Measurements from ENCODE around the gene GBP5. TPM values are rescaled to one million over a fixed set of nuclear protein-coding genes. Genes with fewer than 3 reads are reported as not detected.
A peak's percentile ranks its signal among the peaks of the same experiment; 100 is the strongest.
"Not testable (repeated sequence)": the region's sequence is repeated elsewhere in the genome, so short reads cannot be mapped to it uniquely, and the experiment has no call there.

The GBP5 gene
- total RNA-seq, 1 donor from 2014 or later, result 9.6 TPM

DNA sequence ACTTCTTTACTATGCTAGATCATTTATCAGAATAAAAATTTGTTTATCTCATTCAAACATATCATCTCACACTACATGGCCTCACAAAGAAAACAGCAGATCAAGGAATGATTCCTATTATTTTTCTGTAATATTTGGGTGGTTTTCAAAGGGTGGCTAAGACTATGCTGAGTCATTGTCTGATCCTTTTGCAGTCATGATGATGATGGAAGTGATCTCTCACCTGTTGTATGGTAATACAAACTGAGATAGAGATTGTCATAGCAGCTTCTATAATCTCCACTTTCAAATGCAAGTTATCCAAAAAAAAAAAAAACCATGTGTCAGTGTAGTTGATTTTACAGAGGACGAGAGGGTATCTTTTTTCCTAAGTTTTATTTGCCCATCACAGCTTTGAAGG is 37.2 kb upstream of the GBP5 start:
- ATAC-seq (no peak), DNase-seq (no peak)
- peak overlapping the region; percentile 71 for H3K27ac ChIP-seq
- H3K27me3 ChIP-seq (ENCODE audit: low read depth), result no peaks in the 10 kb centered on the region
- intact Hi-C loops (cut with DNase I), result no loop called here
- no peak overlapping the region for H3K4me3 ChIP-seq
- TF ChIP-seq, protein P1, sequence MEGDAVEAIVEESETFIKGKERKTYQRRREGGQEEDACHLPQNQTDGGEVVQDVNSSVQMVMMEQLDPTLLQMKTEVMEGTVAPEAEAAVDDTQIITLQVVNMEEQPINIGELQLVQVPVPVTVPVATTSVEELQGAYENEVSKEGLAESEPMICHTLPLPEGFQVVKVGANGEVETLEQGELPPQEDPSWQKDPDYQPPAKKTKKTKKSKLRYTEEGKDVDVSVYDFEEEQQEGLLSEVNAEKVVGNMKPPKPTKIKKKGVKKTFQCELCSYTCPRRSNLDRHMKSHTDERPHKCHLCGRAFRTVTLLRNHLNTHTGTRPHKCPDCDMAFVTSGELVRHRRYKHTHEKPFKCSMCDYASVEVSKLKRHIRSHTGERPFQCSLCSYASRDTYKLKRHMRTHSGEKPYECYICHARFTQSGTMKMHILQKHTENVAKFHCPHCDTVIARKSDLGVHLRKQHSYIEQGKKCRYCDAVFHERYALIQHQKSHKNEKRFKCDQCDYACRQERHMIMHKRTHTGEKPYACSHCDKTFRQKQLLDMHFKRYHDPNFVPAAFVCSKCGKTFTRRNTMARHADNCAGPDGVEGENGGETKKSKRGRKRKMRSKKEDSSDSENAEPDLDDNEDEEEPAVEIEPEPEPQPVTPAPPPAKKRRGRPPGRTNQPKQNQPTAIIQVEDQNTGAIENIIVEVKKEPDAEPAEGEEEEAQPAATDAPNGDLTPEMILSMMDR (IDR thresholded peaks at IDR 0.05), result no peak
- H3K4me1 ChIP-seq, result peaks cover 25% of the 10 kb centered on the region
- H3K9me3 ChIP-seq, result no peaks in the 10 kb centered on the region
- H3K36me3 ChIP-seq, result no peaks in the 10 kb centered on the region

DNA sequence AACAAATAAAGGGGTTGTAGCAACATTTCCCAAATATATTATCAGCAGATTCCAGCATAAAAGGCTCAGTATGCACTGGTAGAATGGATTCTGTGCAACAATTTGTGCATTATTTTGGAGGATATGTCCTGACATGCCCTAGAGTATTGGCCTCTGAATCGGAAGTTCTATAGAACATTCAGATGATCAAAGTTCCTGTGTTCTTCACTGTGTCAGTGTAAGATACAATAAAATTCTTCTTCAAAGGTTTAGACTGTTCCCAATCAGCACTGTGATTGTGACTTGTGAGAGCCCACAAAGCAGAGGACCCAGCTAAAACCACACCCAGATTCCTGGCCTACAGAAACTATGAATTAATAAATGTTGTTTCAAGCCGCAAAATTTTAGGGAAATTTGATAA is 33.6 kb upstream of the GBP5 start:
- no peaks in the 10 kb centered on the region for H3K27me3 ChIP-seq (ENCODE audit: low read depth)
- H3K36me3 ChIP-seq, result no peaks in the 10 kb centered on the region
- TF ChIP-seq, protein P1 (IDR thresholded peaks at IDR 0.05), result no peak
- no peak overlapping the region for H3K4me3 ChIP-seq
- no peak for ATAC-seq
- DNase-seq, result no peak
- no peaks in the 10 kb centered on the region for H3K9me3 ChIP-seq
- intact Hi-C loops (cut with DNase I), result no loop called here
- peaks cover 18% of the 10 kb centered on the region for H3K4me1 ChIP-seq
- H3K27ac ChIP-seq, result no peak overlapping the region

DNA sequence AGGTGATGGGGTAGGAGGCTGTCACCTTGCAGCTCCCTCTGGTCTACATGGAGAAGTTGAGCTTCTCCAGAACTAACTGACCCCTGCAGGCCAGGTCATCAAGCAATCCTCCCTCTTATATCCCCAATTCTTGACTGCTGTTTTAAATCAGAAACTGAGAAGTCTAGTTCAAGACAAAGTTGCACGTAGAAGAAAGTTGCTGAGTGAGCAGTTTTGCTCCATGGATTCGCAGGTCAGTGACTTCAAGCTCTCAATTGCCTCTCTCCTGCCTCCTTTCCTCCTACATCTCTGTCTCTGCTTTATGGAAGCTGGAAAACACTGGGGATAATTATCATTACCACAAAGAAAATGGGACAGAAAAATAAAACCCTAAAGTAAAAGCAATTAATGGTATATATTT is 32.8 kb upstream of the GBP5 start:
- TF ChIP-seq, protein P1 (IDR thresholded peaks at IDR 0.05), result no peak
- H3K4me3 ChIP-seq, result no peak overlapping the region
- no peak overlapping the region for H3K27ac ChIP-seq
- H3K9me3 ChIP-seq, result no peaks in the 10 kb centered on the region
- ATAC-seq (no peak), DNase-seq (no peak)
- H3K36me3 ChIP-seq, result no peaks in the 10 kb centered on the region
- H3K4me1 ChIP-seq, result peaks cover 10% of the 10 kb centered on the region
- H3K27me3 ChIP-seq (ENCODE audit: low read depth), result no peaks in the 10 kb centered on the region
- intact Hi-C loops (cut with DNase I), result no loop called here

DNA sequence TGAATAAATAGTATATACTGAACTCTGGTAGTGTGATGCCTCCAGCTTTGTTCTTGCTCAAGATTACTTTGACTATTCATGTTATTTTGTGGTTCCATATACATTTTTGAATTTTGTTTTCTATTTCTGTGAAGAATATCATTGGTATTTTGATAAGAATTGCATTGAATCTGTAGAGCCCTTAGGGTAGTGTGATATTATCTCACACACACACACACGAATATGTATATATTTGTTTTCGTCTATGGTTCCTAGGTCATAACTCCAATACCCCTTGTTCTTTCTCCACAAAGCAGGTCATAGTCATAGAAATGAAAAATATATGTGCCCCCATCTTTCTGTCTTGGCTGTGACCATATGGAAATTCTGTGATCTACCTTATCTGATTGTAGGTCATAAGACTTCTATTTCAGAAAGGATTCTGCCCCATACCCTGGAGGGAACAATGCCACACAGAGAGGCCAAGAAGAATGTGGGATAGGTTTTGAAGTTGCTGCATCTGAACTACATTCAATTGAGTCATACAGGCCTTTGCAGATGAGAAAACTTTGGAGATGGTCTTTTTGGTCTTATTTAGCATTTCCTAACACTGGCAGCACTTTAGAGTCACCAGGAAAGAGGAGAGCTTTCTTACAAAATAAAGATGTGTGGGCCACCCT is 32.0 kb upstream of the GBP5 start:
- Histone ChIP-seq H3K36me3 (no peaks in the 10 kb centered on the region), H3K27ac (no peak overlapping the region), H3K27me3 (ENCODE audit: low read depth) (no peaks in the 10 kb centered on the region), H3K4me3 (no peak overlapping the region), H3K4me1 (peaks cover 2% of the 10 kb centered on the region), H3K9me3 (no peaks in the 10 kb centered on the region)
- intact Hi-C loops (cut with DNase I), result no loop called here
- ATAC-seq (no peak), DNase-seq (no peak)
- TF ChIP-seq, protein P1 (IDR thresholded peaks at IDR 0.05), result no peak

DNA sequence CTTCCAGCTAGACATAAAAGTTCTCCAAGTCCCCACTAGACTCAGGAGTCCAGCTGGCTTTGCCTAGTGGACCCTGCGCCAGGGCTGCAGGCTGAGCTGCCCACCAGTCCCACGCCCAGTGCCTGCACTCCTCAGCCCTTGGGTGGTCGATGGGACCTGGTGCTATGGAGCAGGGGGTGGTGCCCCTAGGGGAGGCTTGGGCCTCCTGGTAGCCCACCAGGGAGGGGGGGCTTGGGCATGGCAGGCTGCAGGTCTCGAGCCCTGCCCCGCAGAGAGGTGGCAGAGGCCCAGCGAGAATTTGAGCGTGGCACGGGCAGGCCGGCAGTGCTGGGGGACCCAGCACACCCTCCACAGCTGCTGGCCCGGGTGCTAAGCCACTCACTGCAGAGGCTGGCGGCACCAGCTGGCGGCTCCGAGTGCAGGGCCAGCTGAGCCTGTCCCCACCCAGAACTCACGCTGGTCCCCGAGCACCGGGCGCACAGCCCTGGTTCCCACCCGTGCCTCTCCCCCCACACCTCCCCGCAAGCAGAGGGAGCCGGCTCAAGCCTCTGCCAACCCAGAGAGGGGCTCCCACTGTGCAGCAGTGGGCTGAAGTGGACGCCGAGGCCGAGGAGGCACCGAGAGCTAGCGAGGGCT is 30.2 kb upstream of the GBP5 start:
- TF ChIP-seq, protein P1 (IDR thresholded peaks at IDR 0.05), result no peak
- H3K4me1 ChIP-seq, result no peaks in the 10 kb centered on the region
- intact Hi-C loops (cut with DNase I), result no loop called here
- no peak overlapping the region for H3K4me3 ChIP-seq
- no peaks in the 10 kb centered on the region for H3K9me3 ChIP-seq
- no peak for DNase-seq
- H3K36me3 ChIP-seq, result no peaks in the 10 kb centered on the region
- no peaks in the 10 kb centered on the region for H3K27me3 ChIP-seq (ENCODE audit: low read depth)
- H3K27ac ChIP-seq, result no peak overlapping the region
- peak in 1 of 2 donors; percentile 25 for ATAC-seq

DNA sequence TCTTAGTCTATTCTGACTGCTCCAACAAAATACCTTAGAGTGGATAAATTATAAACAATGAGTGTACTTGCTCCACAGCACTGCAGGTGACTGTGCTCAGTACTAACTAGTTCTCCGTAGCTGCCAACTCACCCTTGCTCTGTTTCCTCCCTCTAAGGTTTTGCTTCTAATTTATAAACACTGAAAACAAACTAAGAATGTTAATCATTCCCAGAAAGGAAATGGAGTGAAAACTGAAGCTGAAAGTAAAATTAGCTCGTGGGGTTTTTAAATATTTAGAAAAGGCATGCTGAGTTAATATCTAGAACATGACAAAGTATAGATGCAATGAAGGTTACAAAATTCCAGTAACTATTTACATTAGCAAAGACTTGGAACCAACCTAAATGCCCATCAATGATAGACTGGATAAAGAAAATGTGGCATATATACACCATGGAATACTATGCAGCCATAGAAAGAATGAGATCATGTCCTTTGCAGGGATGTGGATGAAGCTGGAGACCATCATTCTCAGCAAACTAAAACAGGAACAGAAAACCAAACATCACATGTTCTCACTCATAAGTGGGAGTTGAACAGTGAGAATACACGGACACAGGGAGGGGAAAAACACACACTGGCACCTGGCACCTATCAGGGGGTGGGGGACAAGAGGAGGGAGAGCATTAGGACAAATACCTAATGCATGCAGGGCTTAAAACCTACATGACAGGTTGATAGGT is 27.2 kb upstream of the GBP5 start:
- H3K36me3 ChIP-seq; ATAC-seq; H3K4me1 ChIP-seq; H3K27me3 ChIP-seq (ENCODE audit: low read depth); DNase-seq; H3K4me3 ChIP-seq; H3K27ac ChIP-seq; H3K9me3 ChIP-seq; intact Hi-C loops (cut with DNase I): not testable (repeated sequence)

Data from lower lobe of right lung (tissue), 2 donors.